ENCODE results near the gene MIOX. TPM values are rescaled to one million over a fixed set of nuclear protein-coding genes. Genes with fewer than 3 reads are reported as not detected.

The MIOX gene
- total RNA-seq, 2 donors from 2014 or later = not detected

DNA sequence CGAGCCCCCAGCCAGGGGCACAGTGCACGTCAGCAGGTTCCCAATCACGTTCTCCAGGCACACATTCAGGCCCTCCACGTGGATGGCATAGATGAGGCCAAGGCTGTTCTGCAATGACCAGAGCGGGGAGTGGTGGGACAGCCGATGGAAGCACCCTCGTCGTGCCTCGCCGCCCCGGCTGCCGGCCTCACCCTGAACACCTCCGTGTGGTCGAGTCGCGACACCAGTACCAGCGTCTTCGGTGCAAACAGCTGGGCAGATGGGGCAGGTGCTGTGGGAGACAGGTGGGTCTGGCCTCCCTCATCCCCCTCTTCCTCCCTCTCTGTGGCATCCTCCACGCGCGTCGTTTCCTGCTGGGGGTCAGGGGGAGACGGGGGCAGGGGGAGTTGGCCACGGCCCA lies 19.3 kb upstream of the MIOX start:
- Mint-ChIP-seq H3K4me1 (peaks cover 10% of the 10 kb centered on the region), H3K27ac (no peak overlapping the region), H3K36me3 (ENCODE audit: low read depth) (peaks cover 31% of the 10 kb centered on the region), H3K27me3 (ENCODE audit: insufficient read depth) (no peaks in the 10 kb centered on the region), H3K4me3 (no peak overlapping the region), H3K9me3 (no peaks in the 10 kb centered on the region)
- Histone ChIP-seq H3K27me3 (ENCODE audit: control insufficient read depth, insufficient read depth, low read length, poor library complexity, severe bottlenecking) (no peaks in the 10 kb centered on the region), H3K27ac (ENCODE audit: low read depth, low read length) (no peak overlapping the region), H3K4me3 (ENCODE audit: low read length) (no peak overlapping the region), H3K36me3 (ENCODE audit: control insufficient read depth, insufficient read depth, low read length) (peaks cover 32% of the 10 kb centered on the region), H3K9ac (ENCODE audit: extremely low read depth, low read length, poor library complexity, severe bottlenecking) (no peak overlapping the region), H3K4me1 (ENCODE audit: control insufficient read depth, insufficient read depth, low read length) (peaks cover 9% of the 10 kb centered on the region), H3K9me3 (ENCODE audit: control insufficient read depth, low read length) (no peaks in the 10 kb centered on the region)
- TF ChIP-seq, protein P1, sequence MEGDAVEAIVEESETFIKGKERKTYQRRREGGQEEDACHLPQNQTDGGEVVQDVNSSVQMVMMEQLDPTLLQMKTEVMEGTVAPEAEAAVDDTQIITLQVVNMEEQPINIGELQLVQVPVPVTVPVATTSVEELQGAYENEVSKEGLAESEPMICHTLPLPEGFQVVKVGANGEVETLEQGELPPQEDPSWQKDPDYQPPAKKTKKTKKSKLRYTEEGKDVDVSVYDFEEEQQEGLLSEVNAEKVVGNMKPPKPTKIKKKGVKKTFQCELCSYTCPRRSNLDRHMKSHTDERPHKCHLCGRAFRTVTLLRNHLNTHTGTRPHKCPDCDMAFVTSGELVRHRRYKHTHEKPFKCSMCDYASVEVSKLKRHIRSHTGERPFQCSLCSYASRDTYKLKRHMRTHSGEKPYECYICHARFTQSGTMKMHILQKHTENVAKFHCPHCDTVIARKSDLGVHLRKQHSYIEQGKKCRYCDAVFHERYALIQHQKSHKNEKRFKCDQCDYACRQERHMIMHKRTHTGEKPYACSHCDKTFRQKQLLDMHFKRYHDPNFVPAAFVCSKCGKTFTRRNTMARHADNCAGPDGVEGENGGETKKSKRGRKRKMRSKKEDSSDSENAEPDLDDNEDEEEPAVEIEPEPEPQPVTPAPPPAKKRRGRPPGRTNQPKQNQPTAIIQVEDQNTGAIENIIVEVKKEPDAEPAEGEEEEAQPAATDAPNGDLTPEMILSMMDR (conservative IDR thresholded peaks at IDR 0.05) = no peak
- WGBS, 2 experiments (ENCODE audit: insufficient coverage in 1 of 2, insufficient read length in 1 of 2) = 83 to 90% methylated on average over 9 to 24 of the region's 24 CpGs
- DNase-seq = no peak

DNA sequence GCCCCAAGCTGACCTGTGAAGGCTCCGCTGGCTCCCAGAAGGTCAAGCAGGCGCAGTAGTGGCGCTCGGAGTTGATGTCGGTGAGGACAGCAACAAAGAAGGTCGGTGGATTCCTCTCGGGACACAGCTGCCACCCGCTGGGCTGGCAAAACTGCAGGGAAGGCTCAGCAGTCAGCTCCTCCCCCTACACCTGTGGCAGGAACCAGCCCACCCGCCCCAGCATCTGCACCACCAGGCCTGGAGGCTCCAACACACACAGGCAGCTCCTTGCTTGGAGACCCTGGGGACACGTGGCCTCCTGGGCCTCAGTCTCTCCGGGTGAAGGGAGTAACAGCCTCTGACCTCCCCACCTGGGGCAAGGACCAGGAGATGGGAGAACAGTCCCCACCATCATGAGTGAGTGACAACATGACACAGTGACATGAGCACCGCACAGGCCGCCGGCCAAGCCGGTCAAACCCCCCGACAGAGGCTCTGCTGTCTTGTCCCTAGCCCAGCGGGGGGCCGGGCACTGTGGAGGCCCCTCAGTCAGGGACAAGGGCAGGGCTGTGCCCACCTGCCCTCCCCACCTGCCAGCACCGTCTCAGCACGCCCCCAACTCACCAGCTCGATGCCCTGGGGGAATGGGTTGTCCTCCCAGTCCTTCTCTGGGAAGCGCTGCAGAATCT lies 18.8 kb upstream of the MIOX start:
- no peaks in the 10 kb centered on the region for H3K9me3 ChIP-seq (ENCODE audit: control insufficient read depth, low read length)
- no peaks in the 10 kb centered on the region for H3K27me3 Mint-ChIP-seq (ENCODE audit: insufficient read depth)
- no peak overlapping the region for H3K4me3 Mint-ChIP-seq
- H3K9me3 Mint-ChIP-seq = no peaks in the 10 kb centered on the region
- no peak overlapping the region for H3K4me3 ChIP-seq (ENCODE audit: low read length)
- H3K4me1 Mint-ChIP-seq = peaks cover 11% of the 10 kb centered on the region
- H3K4me1 ChIP-seq (ENCODE audit: control insufficient read depth, insufficient read depth, low read length) = peaks cover 9% of the 10 kb centered on the region
- H3K27ac ChIP-seq (ENCODE audit: low read depth, low read length) = no peak overlapping the region
- TF ChIP-seq, protein P1 (conservative IDR thresholded peaks at IDR 0.05) = no peak
- no peak overlapping the region for H3K9ac ChIP-seq (ENCODE audit: extremely low read depth, low read length, poor library complexity, severe bottlenecking)
- WGBS, 2 experiments (ENCODE audit: insufficient coverage in 1 of 2, insufficient read length in 1 of 2) = 91 to 93% methylated on average over 12 to 22 of the region's 22 CpGs
- DNase-seq = no peak
- H3K27ac Mint-ChIP-seq = no peak overlapping the region
- H3K36me3 ChIP-seq (ENCODE audit: control insufficient read depth, insufficient read depth, low read length) = peaks cover 32% of the 10 kb centered on the region
- peaks cover 29% of the 10 kb centered on the region for H3K36me3 Mint-ChIP-seq (ENCODE audit: low read depth)
- no peaks in the 10 kb centered on the region for H3K27me3 ChIP-seq (ENCODE audit: control insufficient read depth, insufficient read depth, low read length, poor library complexity, severe bottlenecking)

DNA sequence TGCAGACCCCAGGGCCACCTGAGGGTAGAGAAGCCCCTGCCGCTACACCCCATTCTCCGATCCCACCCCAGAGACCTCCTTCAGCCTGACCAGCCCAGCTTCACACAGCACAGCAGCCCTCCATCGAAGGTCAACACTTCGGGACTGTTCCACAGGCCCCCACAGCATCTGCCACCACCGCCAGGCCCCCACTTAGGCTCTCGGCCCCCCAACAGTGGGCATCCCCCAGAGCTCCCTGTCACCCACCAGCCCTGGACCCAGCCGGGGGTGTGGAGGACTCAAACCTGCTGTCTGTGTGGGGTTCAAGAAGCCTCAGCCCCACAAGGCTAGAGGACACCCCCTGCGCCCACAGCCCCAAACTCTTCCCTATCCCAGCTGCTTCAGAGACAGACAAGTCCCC lies 18.0 kb upstream of the MIOX start:
- Mint-ChIP-seq H3K4me1 (peaks cover 17% of the 10 kb centered on the region), H3K36me3 (ENCODE audit: low read depth) (peaks cover 24% of the 10 kb centered on the region), H3K9me3 (no peaks in the 10 kb centered on the region), H3K27me3 (ENCODE audit: insufficient read depth) (no peaks in the 10 kb centered on the region), H3K27ac (no peak overlapping the region), H3K4me3 (no peak overlapping the region)
- TF ChIP-seq, protein P1 (conservative IDR thresholded peaks at IDR 0.05) = no peak
- Histone ChIP-seq H3K9me3 (ENCODE audit: control insufficient read depth, low read length) (no peaks in the 10 kb centered on the region), H3K27ac (ENCODE audit: low read depth, low read length) (no peak overlapping the region), H3K36me3 (ENCODE audit: control insufficient read depth, insufficient read depth, low read length) (peaks cover 25% of the 10 kb centered on the region), H3K4me3 (ENCODE audit: low read length) (no peak overlapping the region), H3K27me3 (ENCODE audit: control insufficient read depth, insufficient read depth, low read length, poor library complexity, severe bottlenecking) (no peaks in the 10 kb centered on the region), H3K4me1 (ENCODE audit: control insufficient read depth, insufficient read depth, low read length) (peaks cover 11% of the 10 kb centered on the region), H3K9ac (ENCODE audit: extremely low read depth, low read length, poor library complexity, severe bottlenecking) (no peak overlapping the region)
- no peak for DNase-seq
- WGBS, 2 experiments (ENCODE audit: insufficient coverage in 1 of 2, insufficient read length in 1 of 2) = 92 to 100% methylated on average over 3 to 7 of the region's 8 CpGs

Data from endodermal cell (in vitro differentiated cells).